GM21515 (cell line): Measurements from ENCODE around the gene ZBTB20.

Source experiments
- ATAC-seq: cut with Tn5 transposase; IDR thresholded peaks from one replicate; pipeline ENCODE4 v1.9.1; 2021; ENCODE audit not compliant: unreplicated experiment

Gene ZBTB20

GRCh38 chr3:114874522-114874971, 272.5 kb downstream of the ZBTB20 start:
- no peak for ATAC-seq

GRCh38 chr3:114873591-114873990, 273.5 kb downstream of the ZBTB20 start:
- ATAC-seq = no peak

GRCh38 chr3:114872588-114872987, 274.5 kb downstream of the ZBTB20 start:
- no peak for ATAC-seq

- ATAC-seq = no peak
Observed at GRCh38 chr3:114872050-114872449, 275.0 kb downstream of the ZBTB20 start.

- no peak for ATAC-seq
Observed at GRCh38 chr3:114867835-114868503, 279.1 kb downstream of the ZBTB20 start.

- no peak for ATAC-seq
Observed at GRCh38 chr3:114867359-114867758, 279.7 kb downstream of the ZBTB20 start.

GRCh38 chr3:114866430-114866829, 280.7 kb downstream of the ZBTB20 start:
- ATAC-seq = no peak

GRCh38 chr3:114864970-114865369, 282.1 kb downstream of the ZBTB20 start:
- ATAC-seq = no peak

- ATAC-seq = no peak
Observed at GRCh38 chr3:114863848-114864247, 283.2 kb downstream of the ZBTB20 start.

GRCh38 chr3:114861666-114862065, 285.4 kb downstream of the ZBTB20 start:
- ATAC-seq = no peak

GRCh38 chr3:114860531-114860930, 286.6 kb downstream of the ZBTB20 start:
- no peak for ATAC-seq

GRCh38 chr3:114858329-114858728, 288.8 kb downstream of the ZBTB20 start:
- no peak for ATAC-seq

GRCh38 chr3:114857299-114857701, 289.8 kb downstream of the ZBTB20 start:
- no peak for ATAC-seq

GRCh38 chr3:114856835-114857234, 290.3 kb downstream of the ZBTB20 start:
- no peak for ATAC-seq

GRCh38 chr3:114855839-114856238, 291.2 kb downstream of the ZBTB20 start:
- ATAC-seq = no peak

- no peak for ATAC-seq
Observed at GRCh38 chr3:114852966-114853365, 294.1 kb downstream of the ZBTB20 start.

GRCh38 chr3:114850898-114851297, 296.2 kb downstream of the ZBTB20 start:
- no peak for ATAC-seq

- ATAC-seq = no peak
Observed at GRCh38 chr3:114848643-114849350, 298.3 kb downstream of the ZBTB20 start.

- ATAC-seq = no peak
Observed at GRCh38 chr3:114848082-114848481, 299.0 kb downstream of the ZBTB20 start.

GRCh38 chr3:114847564-114847963, 299.5 kb downstream of the ZBTB20 start:
- no peak for ATAC-seq

- ATAC-seq = no peak
Observed at GRCh38 chr3:114846779-114847178, 300.3 kb downstream of the ZBTB20 start.

- no peak for ATAC-seq
Observed at GRCh38 chr3:114846252-114846651, 300.8 kb downstream of the ZBTB20 start.

- no peak for ATAC-seq
Observed at GRCh38 chr3:114841515-114841914, 305.6 kb downstream of the ZBTB20 start.
